ENCODE results near the gene USP22. TPM values are rescaled to one million over a fixed set of nuclear protein-coding genes. Genes with fewer than 3 reads are reported as not detected.

Gene USP22
- total and polyA plus RNA-seq, 8 donors, result 28.1 to 394 (median 161) TPM

DNA sequence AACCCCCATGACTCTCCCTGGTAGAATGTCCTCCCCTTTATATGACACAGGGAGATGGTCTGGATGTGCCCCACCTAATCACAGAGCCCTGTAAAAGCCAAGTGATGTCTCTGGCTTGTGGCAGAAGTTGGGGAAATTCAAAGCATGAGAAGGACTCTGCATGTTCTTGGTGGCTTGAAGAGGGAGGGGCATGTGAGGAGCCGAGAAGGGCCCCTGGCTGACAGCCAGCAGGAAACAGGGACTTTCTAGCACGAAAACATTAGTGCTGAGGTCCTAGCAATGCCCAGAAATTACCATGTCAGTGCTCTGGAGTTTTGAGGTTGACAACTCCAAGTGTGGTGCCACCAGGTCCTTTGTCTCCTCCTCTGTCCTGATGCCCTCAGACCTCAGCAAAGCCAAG lies 75.9 kb downstream of the USP22 start:
- 0 to 17% (median 15%) methylated on average over 2 of the region's 2 CpGs for WGBS, 5 donors
- no peak overlapping the region for H3K27ac ChIP-seq
- H3K4me1 ChIP-seq, result no peaks in the 10 kb centered on the region
- TF ChIP-seq EP300 (IDR thresholded peaks at IDR 0.05), result no peak
- TF ChIP-seq POLR2A (IDR thresholded peaks at IDR 0.05), result no peak
- TF ChIP-seq POLR2AphosphoS5 (IDR thresholded peaks at IDR 0.05), result no peak
- TF ChIP-seq, protein P1, sequence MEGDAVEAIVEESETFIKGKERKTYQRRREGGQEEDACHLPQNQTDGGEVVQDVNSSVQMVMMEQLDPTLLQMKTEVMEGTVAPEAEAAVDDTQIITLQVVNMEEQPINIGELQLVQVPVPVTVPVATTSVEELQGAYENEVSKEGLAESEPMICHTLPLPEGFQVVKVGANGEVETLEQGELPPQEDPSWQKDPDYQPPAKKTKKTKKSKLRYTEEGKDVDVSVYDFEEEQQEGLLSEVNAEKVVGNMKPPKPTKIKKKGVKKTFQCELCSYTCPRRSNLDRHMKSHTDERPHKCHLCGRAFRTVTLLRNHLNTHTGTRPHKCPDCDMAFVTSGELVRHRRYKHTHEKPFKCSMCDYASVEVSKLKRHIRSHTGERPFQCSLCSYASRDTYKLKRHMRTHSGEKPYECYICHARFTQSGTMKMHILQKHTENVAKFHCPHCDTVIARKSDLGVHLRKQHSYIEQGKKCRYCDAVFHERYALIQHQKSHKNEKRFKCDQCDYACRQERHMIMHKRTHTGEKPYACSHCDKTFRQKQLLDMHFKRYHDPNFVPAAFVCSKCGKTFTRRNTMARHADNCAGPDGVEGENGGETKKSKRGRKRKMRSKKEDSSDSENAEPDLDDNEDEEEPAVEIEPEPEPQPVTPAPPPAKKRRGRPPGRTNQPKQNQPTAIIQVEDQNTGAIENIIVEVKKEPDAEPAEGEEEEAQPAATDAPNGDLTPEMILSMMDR (IDR thresholded peaks at IDR 0.05), result no peak
- H3K9me3 ChIP-seq, result no peaks in the 10 kb centered on the region
- intact Hi-C loops (cut with DNase I; ENCODE audit: low total_unique reads), result no loop called here
- DNase-seq, result peak in 1 of 2 donors; percentile 38
- H3K36me3 ChIP-seq, result no peaks in the 10 kb centered on the region
- no peak overlapping the region for H3K4me3 ChIP-seq
- H3K27me3 ChIP-seq, result peaks cover 0 to 4% (median 0%) of the 10 kb centered on the region in 3 donors

DNA sequence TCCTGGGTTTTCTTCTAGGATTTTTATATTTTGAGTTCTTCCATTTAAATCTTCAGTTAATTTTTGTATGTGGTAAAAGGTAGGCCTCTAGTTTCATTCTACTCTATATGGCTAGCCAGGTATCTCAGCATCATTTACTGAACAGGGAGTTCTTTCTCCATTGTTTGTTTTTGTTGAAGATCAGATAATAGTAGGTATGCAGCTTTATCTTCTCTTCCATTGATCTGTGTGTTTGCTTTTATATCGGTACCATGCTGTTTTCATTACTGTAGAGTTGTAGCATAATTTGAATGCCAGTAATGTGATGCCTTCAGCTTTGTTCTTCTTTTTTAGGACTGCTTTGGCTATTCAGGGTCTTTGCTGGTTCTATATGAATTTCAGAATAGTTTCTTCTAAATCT lies 77.3 kb downstream of the USP22 start:
- Histone ChIP-seq H3K9me3 (no peaks in the 10 kb centered on the region), H3K4me3 (no peak overlapping the region), H3K4me1 (no peaks in the 10 kb centered on the region), H3K27ac (no peak overlapping the region), H3K27me3 (peaks cover 0 to 4% (median 0%) of the 10 kb centered on the region in 3 donors), H3K36me3 (no peaks in the 10 kb centered on the region)
- intact Hi-C loops (cut with DNase I; ENCODE audit: low total_unique reads), result no loop called here
- no peak for DNase-seq
- WGBS, 5 donors, result 25 to 61% (median 42%) methylated on average over 1 of the region's 1 CpG
- TF ChIP-seq POLR2AphosphoS5 (IDR thresholded peaks at IDR 0.05) (no peak), POLR2A (IDR thresholded peaks at IDR 0.05) (no peak), EP300 (IDR thresholded peaks at IDR 0.05) (no peak)
- TF ChIP-seq, protein P1 (IDR thresholded peaks at IDR 0.05), result no peak

DNA sequence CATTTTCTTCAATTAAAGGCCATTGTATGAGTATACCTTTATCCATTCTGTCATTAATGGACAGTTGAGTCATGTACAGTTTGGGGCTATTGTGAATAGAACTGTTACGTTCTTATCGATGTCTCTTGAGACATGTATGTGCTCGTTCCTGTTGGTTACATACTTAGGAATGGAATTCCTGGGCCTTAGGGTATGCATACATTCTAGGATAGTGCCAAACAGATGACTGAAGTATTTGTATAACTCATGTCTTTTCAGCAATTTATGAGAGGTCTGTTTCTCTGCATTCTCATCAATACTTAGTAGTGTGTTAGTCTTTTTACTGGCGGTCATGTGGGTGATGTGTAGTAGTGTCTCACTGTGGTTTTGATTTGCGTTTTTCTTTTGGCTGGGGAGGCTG lies 81.2 kb downstream of the USP22 start:
- WGBS, 5 donors, result 79 to 88% (median 84%) methylated on average over 5 of the region's 5 CpGs
- TF ChIP-seq, protein P1 (IDR thresholded peaks at IDR 0.05), result no peak
- TF ChIP-seq EP300 (IDR thresholded peaks at IDR 0.05) (no peak), POLR2A (IDR thresholded peaks at IDR 0.05) (no peak), POLR2AphosphoS5 (IDR thresholded peaks at IDR 0.05) (no peak)

DNA sequence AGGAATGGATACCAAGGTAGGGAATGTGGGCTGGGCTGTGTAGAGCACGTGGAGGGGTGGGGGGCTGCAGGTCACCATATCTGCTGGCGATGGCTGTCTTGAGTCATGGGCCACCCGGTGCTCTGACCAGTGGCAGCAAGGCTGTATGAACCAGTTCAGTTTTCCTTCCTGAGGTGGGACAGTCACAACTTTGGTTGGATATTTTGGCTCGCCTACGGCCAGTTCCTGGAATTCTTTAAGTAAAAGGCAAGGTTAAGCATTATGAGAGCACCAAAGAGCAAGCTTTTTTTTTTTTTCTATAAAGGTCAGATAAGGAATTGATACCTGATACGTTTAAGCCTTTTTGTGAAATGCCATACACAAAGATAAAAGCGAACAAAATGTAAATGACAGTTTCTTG lies 81.9 kb downstream of the USP22 start:
- H3K27ac ChIP-seq, result no peak overlapping the region
- peaks cover 0 to 4% (median 0%) of the 10 kb centered on the region in 3 donors for H3K27me3 ChIP-seq
- WGBS, 5 donors, result 53 to 73% (median 64%) methylated on average over 7 of the region's 7 CpGs
- no peak overlapping the region for H3K4me3 ChIP-seq
- H3K36me3 ChIP-seq, result no peaks in the 10 kb centered on the region
- intact Hi-C loops (cut with DNase I; ENCODE audit: low total_unique reads), result no loop called here
- no peak for TF ChIP-seq EP300 (IDR thresholded peaks at IDR 0.05)
- no peak for TF ChIP-seq POLR2A (IDR thresholded peaks at IDR 0.05)
- TF ChIP-seq, protein P1 (IDR thresholded peaks at IDR 0.05), result no peak
- TF ChIP-seq POLR2AphosphoS5 (IDR thresholded peaks at IDR 0.05), result no peak
- no peaks in the 10 kb centered on the region for H3K9me3 ChIP-seq
- H3K4me1 ChIP-seq, result peaks cover 0 to 2% (median 1%) of the 10 kb centered on the region in 4 donors
- DNase-seq, result no peak

More for the DNA sequence above, 81.2 kb downstream of the USP22 start:
- Histone ChIP-seq H3K27ac (no peak overlapping the region), H3K4me1 (no peaks in the 10 kb centered on the region), H3K9me3 (no peaks in the 10 kb centered on the region), H3K36me3 (no peaks in the 10 kb centered on the region), H3K4me3 (no peak overlapping the region), H3K27me3 (peaks cover 0 to 4% (median 0%) of the 10 kb centered on the region in 3 donors)
- intact Hi-C loops (cut with DNase I; ENCODE audit: low total_unique reads), result no loop called here
- DNase-seq, result no peak

All from stomach (tissue), 9 donors.